K562 (cell line): ENCODE measurements around the gene PPWD1. TPM values are rescaled to one million over a fixed set of nuclear protein-coding genes. Genes with fewer than 3 reads are reported as not detected.

Experiments
- CAMTA2 ChIP-seq: fragments of 250-450 bp; sonication (Bioruptor Pico); conservative IDR thresholded peaks from 2 replicates; pipeline ENCODE4 v1.5.1; 2022
- CHAMP1 ChIP-seq: fragments of 450-650 bp; IDR thresholded peaks from 2 replicates; pipeline ENCODE4 v1.6.1; 2016; ENCODE audit warnings: mild to moderate bottlenecking
- E2F4 ChIP-seq: sonication (generic); formaldehyde crosslinking; IDR thresholded peaks from 2 replicates; pipeline ENCODE4 v1.8.0; 2022; ENCODE audit warnings: mild to moderate bottlenecking, low read depth, missing genetic modification reagents
- E4F1 ChIP-seq: fragments of 250-450 bp; sonication (Bioruptor Pico); IDR thresholded peaks from 2 replicates; pipeline ENCODE4 v1.5.0; 2021; ENCODE audit warnings: mild to moderate bottlenecking, borderline replicate concordance
- HDAC6 ChIP-seq: IDR thresholded peaks from 2 replicates; pipeline ENCODE4 v1.6.1; 2012; ENCODE audit warnings: low read depth, mild to moderate bottlenecking, control low read depth, inconsistent platforms, low read length, moderate library complexity
- HDGF ChIP-seq: fragments of 450-650 bp; IDR thresholded peaks from 2 replicates; pipeline ENCODE4 v1.6.1; 2016
- HLTF ChIP-seq: fragments of 450-650 bp; IDR thresholded peaks from 2 replicates; pipeline ENCODE4 v1.6.1; 2016
- MTF1 ChIP-seq: fragments of 250-450 bp; sonication (Bioruptor Pico); IDR thresholded peaks from 2 replicates; pipeline ENCODE4 v1.9.0; 2021; ENCODE audit warnings: moderate library complexity, mild to moderate bottlenecking, inconsistent platforms, borderline replicate concordance
- NCOA1 ChIP-seq: fragments of 450-650 bp; IDR thresholded peaks from 2 replicates; pipeline ENCODE4 v1.6.1; 2016; ENCODE audit warnings: low read depth
- POLR2B ChIP-seq: fragments of 450-650 bp; IDR thresholded peaks from 2 replicates; pipeline ENCODE4 v1.6.1; 2018; ENCODE audit warnings: low read depth; ENCODE audit not compliant: partially characterized antibody
- PYGO2 ChIP-seq: fragments of 450-650 bp; IDR thresholded peaks from 2 replicates; pipeline ENCODE4 v1.6.1; 2016; ENCODE audit warnings: mild to moderate bottlenecking, missing genetic modification characterization, moderate library complexity, missing compliant biosample characterization
- SNAPC5 ChIP-seq: fragments of 250-450 bp; sonication (Bioruptor Pico); IDR thresholded peaks from 2 replicates; pipeline ENCODE4 v1.8.0; 2021; ENCODE audit warnings: moderate library complexity, mild to moderate bottlenecking, inconsistent platforms
- TBL1XR1 ChIP-seq, 2 experiments: IDR thresholded peaks; 2 replicates each; pipeline ENCODE4 v1.6.1; 2012; ENCODE audit warnings: improper control_type of control experiment in 2 of 2, low read length in 2 of 2, mild to moderate bottlenecking in 1 of 2
- TGIF2 ChIP-seq: sonication (generic); formaldehyde crosslinking; IDR thresholded peaks from 2 replicates; pipeline ENCODE4 v1.8.1; 2022; ENCODE audit warnings: mild to moderate bottlenecking, missing genetic modification reagents, moderate library complexity
- ZBTB2 ChIP-seq: fragments of 450-650 bp; IDR thresholded peaks from 2 replicates; pipeline ENCODE4 v1.6.1; 2016; ENCODE audit warnings: antibody characterized with exemption
- ZBTB33 ChIP-seq: sonication (generic); formaldehyde crosslinking; IDR thresholded peaks from 2 replicates; pipeline ENCODE4 v1.8.1; 2023; ENCODE audit warnings: mild to moderate bottlenecking, missing genetic modification reagents
- ZNF384 ChIP-seq: IDR thresholded peaks from 2 replicates; pipeline ENCODE4 v1.6.1; 2012; ENCODE audit warnings: low read depth, low read length, improper control_type of control experiment
- ZNF778 ChIP-seq: fragments of 450-650 bp; formaldehyde crosslinking; IDR thresholded peaks from 2 replicates; pipeline ENCODE4 v1.4.0; 2020; ENCODE audit warnings: mild to moderate bottlenecking, moderate library complexity
- polyA plus RNA-seq, 8 experiments: library from polyadenylated mRNA; depleted of rRNA in 4 of 8; stranded (reverse) in 5 of 8; unstranded in 3 of 8; fragments of >200 nt; fragmentation: Nextera tagmentation in 2 of 8; fragmentation: Illumina TruSeq in 1 of 8; extraction: Ambion mirVana in 2 of 8; extraction: Trizol in 1 of 8; gene quantifications; 2 replicates each; pipeline versions ENCODE4 v1.2.1 to v1.2.3, GENCODE V29; 2011 to 2014; ENCODE audit warnings: inconsistent platforms in 1 of 8, missing spikeins in 1 of 8
- total RNA-seq, 7 experiments: library from RNA; depleted of rRNA in 6 of 7; stranded (reverse); fragments of >200 nt in 6 of 7; fragmentation: Illumina TruSeq in 2 of 7; extraction: Trizol in 2 of 7; gene quantifications; 2 replicates each; pipeline versions ENCODE4 v1.2.1 to v1.2.3, GENCODE V29; 2011 to 2021; ENCODE audit warnings: low replicate concordance in 1 of 7

The PPWD1 gene
- total and polyA plus RNA-seq, 9 of the 15 experiments (the other 6 are each of a cell fraction or from before 2014, with no cell fraction given) = 24.1 to 89.2 (median 51.4) TPM

GRCh38 chr5:65624571-65625555 lies 61.8 kb downstream of the PPWD1 start, which contains the start of the genes SHLD3 and TRAPPC13 (continued):
- TF ChIP-seq MTF1 (no peak), SNAPC5 (CRISPR knock-in tag) (no peak), CHAMP1 (no peak), HLTF (peak; percentile 51; the same call in 1 of the 2 replicates), HDGF (no peak), CAMTA2 (CRISPR knock-in tag) (no peak), NCOA1 (no peak), ZBTB33 (CRISPR knock-in tag) (no peak), E4F1 (no peak), PYGO2 (tag) (no peak), ZNF384 (peak; percentile 99), HDAC6 (no peak), ZBTB2 (no peak), ZNF778 (CRISPR knock-in tag) (no peak), TBL1XR1 (IDR thresholded peaks at IDR 0.05; ENCODE audit: low read length in 2 of 2) (no peak), POLR2B (peak; percentile 27), TGIF2 (CRISPR knock-in tag) (no peak), E2F4 (CRISPR knock-in tag) (no peak)
